ENCODE measurements around the gene NET1.

NET1 gene

DNA sequence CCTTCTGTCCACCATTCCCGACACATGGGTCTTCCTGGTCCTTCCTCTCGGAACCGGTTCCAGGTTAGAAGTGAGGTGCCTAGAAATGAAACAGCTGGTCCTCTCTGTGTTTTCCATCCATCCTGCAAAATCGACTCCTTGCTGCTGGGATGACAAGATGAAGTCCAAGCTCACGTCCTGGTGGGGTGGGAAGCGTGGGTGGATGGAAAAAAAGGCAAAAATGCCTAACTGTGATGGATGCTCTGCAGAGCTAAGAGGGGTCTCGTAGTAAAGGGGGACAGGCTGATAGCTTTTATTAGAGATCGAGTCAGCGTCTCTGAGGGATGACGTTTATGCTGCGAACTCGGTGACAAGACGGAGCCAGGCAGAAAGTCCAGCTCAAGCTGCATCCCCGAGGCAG, 72.9 kb downstream of the NET1 start:
- POLR2A ChIA-PET: no interaction called here
- no peak for DNase-seq (ENCODE audit: extremely low spot score)
- CTCF ChIA-PET: interaction anchor here (1.2 kb wide), 1 partner anchor 138 kb away, joined by 6 read pairs; no protein-coding TSS in a partner anchor
- TF ChIP-seq, protein P1, sequence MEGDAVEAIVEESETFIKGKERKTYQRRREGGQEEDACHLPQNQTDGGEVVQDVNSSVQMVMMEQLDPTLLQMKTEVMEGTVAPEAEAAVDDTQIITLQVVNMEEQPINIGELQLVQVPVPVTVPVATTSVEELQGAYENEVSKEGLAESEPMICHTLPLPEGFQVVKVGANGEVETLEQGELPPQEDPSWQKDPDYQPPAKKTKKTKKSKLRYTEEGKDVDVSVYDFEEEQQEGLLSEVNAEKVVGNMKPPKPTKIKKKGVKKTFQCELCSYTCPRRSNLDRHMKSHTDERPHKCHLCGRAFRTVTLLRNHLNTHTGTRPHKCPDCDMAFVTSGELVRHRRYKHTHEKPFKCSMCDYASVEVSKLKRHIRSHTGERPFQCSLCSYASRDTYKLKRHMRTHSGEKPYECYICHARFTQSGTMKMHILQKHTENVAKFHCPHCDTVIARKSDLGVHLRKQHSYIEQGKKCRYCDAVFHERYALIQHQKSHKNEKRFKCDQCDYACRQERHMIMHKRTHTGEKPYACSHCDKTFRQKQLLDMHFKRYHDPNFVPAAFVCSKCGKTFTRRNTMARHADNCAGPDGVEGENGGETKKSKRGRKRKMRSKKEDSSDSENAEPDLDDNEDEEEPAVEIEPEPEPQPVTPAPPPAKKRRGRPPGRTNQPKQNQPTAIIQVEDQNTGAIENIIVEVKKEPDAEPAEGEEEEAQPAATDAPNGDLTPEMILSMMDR (IDR thresholded peaks at IDR 0.05; ENCODE audit: control extremely low read depth, extremely low read depth, low read depth, missing control alignments): no peak

DNA sequence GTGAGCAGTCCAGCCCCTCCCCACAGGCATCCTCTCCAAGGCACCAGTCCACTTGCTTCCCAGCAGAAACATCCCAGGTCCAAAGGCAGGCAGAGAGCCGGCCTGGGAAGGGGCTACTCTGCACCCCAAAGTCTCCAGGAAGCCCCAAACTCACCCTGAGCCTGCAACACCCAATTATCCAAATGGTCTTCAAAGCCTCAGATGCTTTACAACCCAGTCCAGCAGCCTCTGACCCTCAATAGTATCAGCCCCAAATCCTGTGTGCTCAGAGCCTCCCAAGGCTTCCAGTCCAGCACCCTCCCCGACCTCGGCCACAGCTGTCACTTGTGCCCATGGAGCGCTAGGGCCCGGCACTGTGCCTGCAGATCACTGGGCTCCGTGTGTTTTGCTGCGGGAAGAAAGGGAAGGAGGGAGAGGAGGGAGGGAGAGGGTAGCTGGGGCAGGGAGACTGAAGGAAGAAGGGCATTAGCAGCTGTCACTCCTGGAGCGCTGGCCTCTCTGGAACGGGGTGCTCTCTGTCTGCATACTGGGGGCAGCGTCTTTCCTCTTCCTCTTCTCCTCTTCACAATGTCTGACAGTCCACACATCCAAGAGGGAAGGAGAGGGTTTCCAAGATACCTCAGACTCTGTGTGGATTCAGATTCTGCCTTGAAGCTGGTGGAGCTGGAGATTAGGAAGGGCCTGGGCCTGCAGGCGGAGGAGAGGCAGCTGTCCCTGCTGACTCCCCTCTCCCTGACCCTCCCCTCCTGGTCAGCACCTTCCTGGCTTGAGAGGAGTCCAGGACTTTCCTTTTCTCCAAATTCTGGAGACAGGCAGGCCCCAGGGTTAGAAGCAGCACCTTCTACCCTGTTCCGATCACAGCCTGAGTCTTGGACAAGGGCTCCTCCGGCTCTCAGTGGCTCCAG, 73.8 kb downstream of the NET1 start:
- ChIA-PET POLR2A (no interaction called here), CTCF (interaction anchor here (1.2 kb wide), 1 partner anchor 137 kb away, joined by 6 read pairs; no protein-coding TSS in a partner anchor)
- DNase-seq (ENCODE audit: extremely low spot score): no peak
- TF ChIP-seq, protein P1 (IDR thresholded peaks at IDR 0.05; ENCODE audit: control extremely low read depth, extremely low read depth, low read depth, missing control alignments): no peak

DNA sequence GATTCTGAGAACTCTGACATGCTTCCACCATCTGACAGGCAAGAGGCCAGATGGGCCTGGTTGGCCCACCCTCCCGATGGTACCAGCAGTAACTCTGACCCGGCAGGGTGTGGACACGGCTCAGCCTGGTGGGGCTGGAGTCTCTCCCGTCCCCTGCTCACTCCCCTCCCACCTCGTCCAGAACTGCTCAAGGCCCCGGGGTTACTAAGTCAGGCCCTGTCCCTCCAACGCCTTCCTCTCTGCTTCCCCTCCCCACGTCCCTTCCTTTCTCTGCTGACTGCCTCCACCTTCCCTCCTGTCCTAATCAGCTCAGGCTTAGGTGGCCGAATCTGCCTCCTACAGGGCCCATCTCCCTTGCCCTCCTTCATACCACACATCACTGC, 74.5 kb downstream of the NET1 start:
- TF ChIP-seq, protein P1 (IDR thresholded peaks at IDR 0.05; ENCODE audit: control extremely low read depth, extremely low read depth, low read depth, missing control alignments): no peak
- no peak for DNase-seq (ENCODE audit: extremely low spot score)
- ChIA-PET POLR2A (no interaction called here), CTCF (no interaction called here)

DNA sequence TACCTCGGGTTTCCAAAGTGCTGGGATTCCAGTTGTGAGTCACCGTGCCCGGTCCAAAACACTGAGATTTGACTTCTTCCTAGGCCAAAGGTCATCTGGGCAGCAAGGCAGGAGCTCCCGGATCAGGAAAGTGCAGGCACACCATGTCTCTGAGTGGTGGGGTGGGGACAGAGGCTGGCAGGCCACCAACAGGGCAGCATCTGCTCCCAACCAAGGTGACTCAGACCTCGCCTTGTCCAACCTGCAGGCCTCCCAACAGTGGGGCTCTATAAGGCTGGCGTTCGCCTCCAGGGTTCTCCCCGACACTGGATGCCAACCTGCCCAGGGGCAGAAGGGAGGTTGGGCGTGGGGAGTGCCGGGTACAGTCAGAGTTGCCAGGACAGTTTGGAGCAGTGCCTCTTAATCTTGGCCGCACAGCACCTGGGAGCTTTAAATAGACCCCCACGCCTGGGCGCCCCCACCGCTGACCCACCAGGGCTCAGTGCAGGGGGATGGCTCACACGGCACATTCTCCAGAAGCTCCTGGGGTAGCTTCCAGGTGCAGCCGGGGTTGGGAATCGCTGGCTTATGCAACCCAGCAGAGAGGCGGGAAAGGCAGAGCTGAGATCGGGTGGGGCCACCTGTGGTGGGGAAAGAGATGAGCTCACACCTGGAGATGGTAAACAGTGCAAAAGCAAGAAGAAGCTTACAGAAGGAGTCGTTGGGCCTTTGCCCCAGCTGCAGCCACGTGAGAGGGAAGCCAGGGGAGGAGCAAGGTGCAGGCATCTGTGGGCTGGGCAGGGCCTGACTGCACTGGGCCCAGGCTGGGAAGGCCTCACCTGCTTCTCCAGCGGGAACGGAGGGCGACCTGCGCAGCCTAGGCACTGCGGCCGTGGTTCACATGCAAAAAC, 76.2 kb downstream of the NET1 start:
- no peak for DNase-seq (ENCODE audit: extremely low spot score)
- ChIA-PET CTCF (interaction anchor here (1.0 kb wide), 1 partner anchor 9 kb away, joined by 5 read pairs; no protein-coding TSS in a partner anchor), POLR2A (no interaction called here)
- TF ChIP-seq, protein P1 (IDR thresholded peaks at IDR 0.05; ENCODE audit: control extremely low read depth, extremely low read depth, low read depth, missing control alignments): no peak

DNA sequence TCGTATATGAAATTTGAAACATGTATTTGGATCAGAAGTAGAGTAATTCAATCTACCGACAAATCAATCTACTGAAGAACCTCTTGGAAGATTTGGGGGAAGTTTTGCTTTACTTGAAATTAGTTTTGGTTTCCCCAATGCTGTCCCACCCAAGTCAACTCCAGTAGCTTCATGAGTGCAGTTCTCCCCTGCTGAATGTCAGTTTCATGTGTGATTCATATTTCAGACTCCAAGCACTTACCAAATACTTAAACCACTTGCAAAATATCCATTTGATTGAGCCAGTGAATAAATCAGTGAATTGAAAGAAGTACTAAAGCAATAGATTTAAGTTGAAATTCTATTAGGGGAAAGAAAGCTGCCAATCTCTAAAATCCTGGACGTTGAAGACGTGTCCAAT, 77.7 kb downstream of the NET1 start:
- TF ChIP-seq, protein P1 (IDR thresholded peaks at IDR 0.05; ENCODE audit: control extremely low read depth, extremely low read depth, low read depth, missing control alignments): no peak
- CTCF ChIA-PET: interaction anchor here (0.9 kb wide), 1 partner anchor 651 kb away, joined by 3 read pairs; no protein-coding TSS in a partner anchor
- no peak for DNase-seq (ENCODE audit: extremely low spot score)
- POLR2A ChIA-PET: no interaction called here

DNA sequence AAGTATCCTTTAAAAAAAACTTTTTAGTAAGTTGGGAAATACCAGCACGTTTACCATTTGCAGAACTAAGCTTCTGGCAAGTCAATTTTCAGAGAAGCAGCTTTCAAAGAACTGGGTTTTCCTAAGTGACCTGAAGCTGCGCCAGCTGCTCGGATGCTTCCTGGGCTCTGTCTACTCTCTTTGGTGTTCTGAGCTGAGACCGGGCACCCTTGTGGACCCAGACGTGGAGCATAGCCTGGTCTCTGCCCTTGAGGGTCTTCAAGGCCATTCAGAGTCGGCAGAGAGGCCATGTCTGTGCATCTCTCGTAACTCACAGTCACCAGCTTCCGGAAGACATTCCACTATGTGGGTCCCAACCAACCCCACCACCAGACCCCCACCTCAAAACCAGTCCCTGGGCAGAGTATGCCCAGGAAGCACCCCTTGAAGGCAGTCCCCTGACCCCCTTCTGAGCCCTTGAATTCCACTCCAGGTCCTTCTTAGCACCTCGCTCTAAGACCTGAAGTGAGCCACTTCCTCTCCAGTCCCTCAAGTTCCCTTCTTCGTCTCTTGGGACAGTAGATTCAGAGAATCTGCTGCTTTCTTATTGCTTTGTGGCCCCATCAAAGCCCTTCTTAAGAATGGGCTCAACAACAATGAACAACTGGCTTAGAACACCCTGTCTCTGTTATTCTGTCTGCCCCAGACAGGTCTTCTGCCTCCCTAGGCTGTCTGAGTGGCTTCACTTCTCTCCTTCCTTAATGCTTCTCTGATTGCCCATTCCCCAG, 78.5 kb downstream of the NET1 start:
- TF ChIP-seq, protein P1 (IDR thresholded peaks at IDR 0.05; ENCODE audit: control extremely low read depth, extremely low read depth, low read depth, missing control alignments): no peak
- CTCF ChIA-PET: interaction anchor here (0.9 kb wide), 1 partner anchor 652 kb away, joined by 3 read pairs; no protein-coding TSS in a partner anchor
- POLR2A ChIA-PET: no interaction called here
- no peak for DNase-seq (ENCODE audit: extremely low spot score)
